Testis (tissue), 2 donors: ENCODE data around the gene LIM2.

Experiments
- POLR2A ChIP-seq: fragments of 450-650 bp; IDR thresholded peaks from one replicate; pipeline ENCODE4 v1.6.1; 2017; ENCODE audit warnings: antibody characterized with exemption, mild to moderate bottlenecking, moderate library complexity
- TF ChIP-seq, protein P1 (sequence below), 3 experiments: fragments of 450-650 bp in 2 of 3; fragments of 200-600 bp in 1 of 3; sonication (generic) in 1 of 3; IDR thresholded peaks; one replicate each; pipeline ENCODE4 v1.5.1; 2016 to 2019; ENCODE audit warnings: antibody characterized with exemption in 3 of 3, mild to moderate bottlenecking in 2 of 3, moderate library complexity in 1 of 3

GRCh38 chr19:51407511-51408131, 19.8 kb upstream of the LIM2 start:
- TF ChIP-seq, protein P1, sequence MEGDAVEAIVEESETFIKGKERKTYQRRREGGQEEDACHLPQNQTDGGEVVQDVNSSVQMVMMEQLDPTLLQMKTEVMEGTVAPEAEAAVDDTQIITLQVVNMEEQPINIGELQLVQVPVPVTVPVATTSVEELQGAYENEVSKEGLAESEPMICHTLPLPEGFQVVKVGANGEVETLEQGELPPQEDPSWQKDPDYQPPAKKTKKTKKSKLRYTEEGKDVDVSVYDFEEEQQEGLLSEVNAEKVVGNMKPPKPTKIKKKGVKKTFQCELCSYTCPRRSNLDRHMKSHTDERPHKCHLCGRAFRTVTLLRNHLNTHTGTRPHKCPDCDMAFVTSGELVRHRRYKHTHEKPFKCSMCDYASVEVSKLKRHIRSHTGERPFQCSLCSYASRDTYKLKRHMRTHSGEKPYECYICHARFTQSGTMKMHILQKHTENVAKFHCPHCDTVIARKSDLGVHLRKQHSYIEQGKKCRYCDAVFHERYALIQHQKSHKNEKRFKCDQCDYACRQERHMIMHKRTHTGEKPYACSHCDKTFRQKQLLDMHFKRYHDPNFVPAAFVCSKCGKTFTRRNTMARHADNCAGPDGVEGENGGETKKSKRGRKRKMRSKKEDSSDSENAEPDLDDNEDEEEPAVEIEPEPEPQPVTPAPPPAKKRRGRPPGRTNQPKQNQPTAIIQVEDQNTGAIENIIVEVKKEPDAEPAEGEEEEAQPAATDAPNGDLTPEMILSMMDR (IDR thresholded peaks at IDR 0.05), result peak; percentile 15 to 48 (median 24)
- no peak for TF ChIP-seq POLR2A
